Mesendoderm (in vitro differentiated cells): ENCODE results near the gene XPC.

Experiments used
- DNase-seq: peaks from one replicate; pipeline ENCODE4 v3.0.0; 2013
- H2AK5ac ChIP-seq: 2 replicates; pipeline ENCODE4 v1.6.1; 2013; ENCODE audit warnings: low read length, inconsistent platforms
- H2BK120ac ChIP-seq: 2 replicates; pipeline ENCODE4 v1.6.1; 2013; ENCODE audit warnings: low read depth, mild to moderate bottlenecking, low read length, moderate library complexity, mixed read lengths
- H2BK15ac ChIP-seq: replicated peaks from 2 replicates; pipeline ENCODE4 v1.6.1; 2013; ENCODE audit warnings: low read depth, mild to moderate bottlenecking, moderate library complexity
- H2BK5ac ChIP-seq: 2 replicates; pipeline ENCODE4 v1.6.1; 2013; ENCODE audit warnings: low read length, inconsistent platforms
- H3K18ac ChIP-seq: 2 replicates; pipeline ENCODE4 v1.6.1; 2013; ENCODE audit warnings: mild to moderate bottlenecking, low read length, mixed read lengths
- H3K23ac ChIP-seq: one replicate; pipeline ENCODE4 v1.6.1; 2013; ENCODE audit warnings: low read length
- H3K27ac ChIP-seq: 2 replicates; pipeline ENCODE4 v1.5.1; 2013; ENCODE audit warnings: low read depth, mild to moderate bottlenecking, inconsistent platforms, low read length, moderate library complexity
- H3K27me3 ChIP-seq: 2 replicates; pipeline ENCODE4 v1.6.1; 2013; ENCODE audit warnings: low read length, control low read depth, mild to moderate bottlenecking, inconsistent platforms; ENCODE audit not compliant: insufficient read depth, poor library complexity
- H3K36me3 ChIP-seq: 2 replicates; pipeline ENCODE4 v1.6.1; 2013; ENCODE audit warnings: low read length, inconsistent platforms; ENCODE audit not compliant: control insufficient read depth, insufficient read depth
- H3K4ac ChIP-seq: one replicate; pipeline ENCODE4 v1.6.1; 2013; ENCODE audit warnings: low read depth, mild to moderate bottlenecking, low read length, moderate library complexity
- H3K4me1 ChIP-seq: 2 replicates; pipeline ENCODE4 v1.6.1; 2013; ENCODE audit warnings: low read depth, low read length, inconsistent platforms; ENCODE audit not compliant: control insufficient read depth
- H3K4me2 ChIP-seq: 2 replicates; pipeline ENCODE4 v1.6.1; 2013; ENCODE audit warnings: low read length
- H3K4me3 ChIP-seq: 2 replicates; pipeline ENCODE4 v1.5.1; 2013; ENCODE audit warnings: mild to moderate bottlenecking, low read length
- H3K56ac ChIP-seq: one replicate; pipeline ENCODE4 v1.6.1; 2013; ENCODE audit warnings: low read length
- H3K79me1 ChIP-seq: 2 replicates; pipeline ENCODE4 v1.6.1; 2013; ENCODE audit warnings: low read length, inconsistent platforms
- H3K79me2 ChIP-seq: 2 replicates; pipeline ENCODE4 v1.6.1; 2013; ENCODE audit warnings: mild to moderate bottlenecking, low read length; ENCODE audit not compliant: control insufficient read depth, insufficient read depth
- H3K9ac ChIP-seq: 2 replicates; pipeline ENCODE4 v1.6.1; 2013; ENCODE audit warnings: low read length, inconsistent platforms
- H4K5ac ChIP-seq: one replicate; pipeline ENCODE4 v1.6.1; 2013; ENCODE audit warnings: low read length
- H4K8ac ChIP-seq: one replicate; pipeline ENCODE4 v1.6.1; 2013; ENCODE audit warnings: low read depth, mild to moderate bottlenecking, control low read depth, low read length, moderate library complexity
- WGBS: extraction: QIAGEN DNeasy Blood & Tissue Kit; methylation state at CpG from one replicate; pipeline ENCODE4 v1.1.7; 2013; ENCODE audit warnings: low lambda C conversion rate, missing lambda C conversion rate; ENCODE audit not compliant: insufficient coverage; ENCODE audit errors: extremely low coverage; 5-methylcytosine and 5-hydroxymethylcytosine counted together

Gene XPC

GRCh38 chr3:14206548-14207177 lies 28.3 kb upstream of the XPC start:
- Histone ChIP-seq H3K4me2 (no peak overlapping the region), H3K56ac (no peak overlapping the region), H3K79me1 (no peaks in the 10 kb centered on the region), H4K8ac (no peak overlapping the region), H4K5ac (no peak overlapping the region), H3K23ac (no peak overlapping the region), H3K18ac (no peak overlapping the region), H3K4ac (no peak overlapping the region), H3K4me3 (no peak overlapping the region), H3K27ac (no peak overlapping the region), H3K4me1 (no peaks in the 10 kb centered on the region), H2AK5ac (no peak overlapping the region), H3K79me2 (no peaks in the 10 kb centered on the region), H2BK120ac (no peak overlapping the region), H3K36me3 (no peaks in the 10 kb centered on the region), H3K27me3 (no peaks in the 10 kb centered on the region), H2BK5ac (no peak overlapping the region), H2BK15ac (no peak overlapping the region), H3K9ac (no peak overlapping the region)
- DNase-seq, result peak; percentile 66
- WGBS, result no CpG with 5 or more reads among the region's 6 CpGs

DNA sequence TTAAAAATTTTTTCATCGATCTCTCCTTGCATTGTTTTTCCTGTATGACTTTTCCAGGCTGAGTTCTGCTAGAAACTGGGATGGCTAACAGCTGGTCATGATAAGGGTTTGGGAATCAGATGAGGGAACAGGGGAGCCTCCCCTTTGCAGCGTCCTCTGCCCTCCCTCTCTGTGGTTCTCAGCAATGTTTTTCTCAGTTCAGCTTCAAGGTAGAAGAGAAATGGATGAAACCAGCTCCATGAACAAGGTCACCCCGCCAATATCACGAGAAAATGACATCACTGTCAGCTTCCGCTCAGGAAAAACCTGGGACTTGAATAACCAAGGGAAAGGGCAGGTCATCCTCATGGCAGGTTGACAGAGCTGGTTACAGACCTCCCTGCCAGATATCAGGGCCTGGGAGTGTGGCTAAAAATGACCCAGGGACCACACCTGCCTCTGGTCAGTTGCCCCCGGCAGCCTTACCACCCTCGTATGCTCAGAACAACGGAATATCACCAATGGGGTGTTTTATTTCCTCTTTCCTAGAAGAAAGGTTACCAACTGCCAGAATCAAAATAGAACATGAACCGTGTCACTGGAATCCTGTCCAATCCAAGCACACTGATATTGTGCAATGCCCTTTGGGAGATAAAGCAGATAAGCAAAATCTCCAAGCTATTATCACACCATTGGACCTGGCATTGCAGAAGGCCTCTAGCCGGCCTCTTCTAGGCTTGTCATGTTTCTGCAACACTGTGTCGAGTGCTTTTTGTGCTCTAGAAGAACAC lies 26.3 kb upstream of the XPC start:
- Histone ChIP-seq H2BK15ac (no peak overlapping the region), H3K27me3 (no peaks in the 10 kb centered on the region), H2AK5ac (no peak overlapping the region), H4K5ac (no peak overlapping the region), H3K9ac (no peak overlapping the region), H3K79me2 (no peaks in the 10 kb centered on the region), H3K4me2 (no peak overlapping the region), H3K79me1 (no peaks in the 10 kb centered on the region), H3K23ac (no peak overlapping the region), H3K27ac (no peak overlapping the region), H3K4me1 (no peaks in the 10 kb centered on the region), H3K4ac (no peak overlapping the region), H2BK120ac (no peak overlapping the region), H2BK5ac (no peak overlapping the region), H3K56ac (no peak overlapping the region), H3K18ac (no peak overlapping the region), H3K36me3 (no peaks in the 10 kb centered on the region), H3K4me3 (no peak overlapping the region), H4K8ac (no peak overlapping the region)
- no CpG with 5 or more reads among the region's 11 CpGs for WGBS
- DNase-seq, result no peak

GRCh38 chr3:14203521-14204079 lies 25.2 kb upstream of the XPC start:
- Histone ChIP-seq H4K5ac (no peak overlapping the region), H3K23ac (no peak overlapping the region), H3K4me3 (no peak overlapping the region), H3K79me2 (no peaks in the 10 kb centered on the region), H3K79me1 (no peaks in the 10 kb centered on the region), H3K36me3 (peaks cover 3% of the 10 kb centered on the region), H2BK5ac (no peak overlapping the region), H2BK15ac (no peak overlapping the region), H3K4me1 (no peaks in the 10 kb centered on the region), H2AK5ac (no peak overlapping the region), H3K18ac (no peak overlapping the region), H3K56ac (peak overlapping the region; percentile 1), H3K4ac (no peak overlapping the region), H3K4me2 (no peak overlapping the region), H3K27me3 (no peaks in the 10 kb centered on the region), H3K27ac (no peak overlapping the region), H4K8ac (no peak overlapping the region), H3K9ac (no peak overlapping the region), H2BK120ac (no peak overlapping the region)
- DNase-seq, result peak; percentile 86
- no CpG with 5 or more reads among the region's 10 CpGs for WGBS

- Histone ChIP-seq H3K4me3 (no peak overlapping the region), H2AK5ac (no peak overlapping the region), H2BK120ac (no peak overlapping the region), H2BK15ac (no peak overlapping the region), H3K18ac (no peak overlapping the region), H3K4me2 (no peak overlapping the region), H4K8ac (no peak overlapping the region), H2BK5ac (no peak overlapping the region), H3K23ac (no peak overlapping the region), H3K27me3 (no peaks in the 10 kb centered on the region), H3K4me1 (no peaks in the 10 kb centered on the region), H3K56ac (peak overlapping the region; percentile 32), H3K4ac (no peak overlapping the region), H3K79me1 (no peaks in the 10 kb centered on the region), H3K9ac (no peak overlapping the region), H3K36me3 (peaks cover 3% of the 10 kb centered on the region), H3K27ac (no peak overlapping the region), H3K79me2 (no peaks in the 10 kb centered on the region), H4K5ac (no peak overlapping the region)
- no peak for DNase-seq
- no CpG with 5 or more reads among the region's 23 CpGs for WGBS
These were observed 24.6 kb upstream of the XPC start for GRCh38 chr3:14202874-14203520.

- Histone ChIP-seq H3K23ac (no peak overlapping the region), H3K4ac (no peak overlapping the region), H3K27me3 (no peaks in the 10 kb centered on the region), H3K56ac (no peak overlapping the region), H4K8ac (no peak overlapping the region), H3K4me3 (no peak overlapping the region), H3K79me1 (no peaks in the 10 kb centered on the region), H3K27ac (no peak overlapping the region), H2BK15ac (no peak overlapping the region), H3K18ac (no peak overlapping the region), H3K4me2 (no peak overlapping the region), H2AK5ac (no peak overlapping the region), H2BK5ac (no peak overlapping the region), H3K4me1 (no peaks in the 10 kb centered on the region), H3K9ac (no peak overlapping the region), H4K5ac (no peak overlapping the region), H3K36me3 (peaks cover 3% of the 10 kb centered on the region), H2BK120ac (no peak overlapping the region), H3K79me2 (no peaks in the 10 kb centered on the region)
- WGBS, result no CpG with 5 or more reads among the region's 7 CpGs
- no peak for DNase-seq
These were observed 23.7 kb upstream of the XPC start for GRCh38 chr3:14201940-14202684.
